HG03135 (cell line): ENCODE results near the gene PRKCQ.

Experiments
- ATAC-seq: cut with Tn5 transposase; IDR thresholded peaks from one replicate; pipeline ENCODE4 v1.9.1; 2021; ENCODE audit warnings: mild to moderate bottlenecking, moderate library complexity; ENCODE audit not compliant: unreplicated experiment

Gene PRKCQ

GRCh38 chr10:6570893-6571292 lies 9.2 kb downstream of the PRKCQ start:
- ATAC-seq: no peak

GRCh38 chr10:6569259-6569658 lies 10.8 kb downstream of the PRKCQ start:
- no peak for ATAC-seq

- ATAC-seq: no peak
These were observed 12.2 kb downstream of the PRKCQ start for GRCh38 chr10:6567884-6568283.

- ATAC-seq: no peak
These were observed 12.8 kb downstream of the PRKCQ start for GRCh38 chr10:6567203-6567703.

- ATAC-seq: no peak
These were observed 14.5 kb downstream of the PRKCQ start for GRCh38 chr10:6565588-6565987.

- ATAC-seq: no peak
These were observed 15.7 kb downstream of the PRKCQ start for GRCh38 chr10:6564367-6564766.

GRCh38 chr10:6563731-6564130 lies 16.3 kb downstream of the PRKCQ start:
- ATAC-seq: no peak

- no peak for ATAC-seq
These were observed 17.0 kb downstream of the PRKCQ start for GRCh38 chr10:6563075-6563474.

- ATAC-seq: no peak
These were observed 17.9 kb downstream of the PRKCQ start for GRCh38 chr10:6562221-6562620.

- no peak for ATAC-seq
These were observed 18.5 kb downstream of the PRKCQ start for GRCh38 chr10:6561552-6561951.

GRCh38 chr10:6558759-6559461 lies 21.2 kb downstream of the PRKCQ start:
- no peak for ATAC-seq

- no peak for ATAC-seq
These were observed 21.8 kb downstream of the PRKCQ start for GRCh38 chr10:6558272-6558671.

GRCh38 chr10:6553937-6554336 lies 26.1 kb downstream of the PRKCQ start:
- ATAC-seq: no peak

GRCh38 chr10:6543431-6544005 lies 36.6 kb downstream of the PRKCQ start:
- ATAC-seq: no peak

GRCh38 chr10:6542999-6543430 lies 37.1 kb downstream of the PRKCQ start:
- ATAC-seq: no peak

GRCh38 chr10:6539833-6540232 lies 40.2 kb downstream of the PRKCQ start:
- ATAC-seq: no peak

- ATAC-seq: no peak
These were observed 42.3 kb downstream of the PRKCQ start for GRCh38 chr10:6537770-6538169.

- ATAC-seq: no peak
These were observed 44.0 kb downstream of the PRKCQ start for GRCh38 chr10:6536102-6536501.

- no peak for ATAC-seq
These were observed 44.8 kb downstream of the PRKCQ start for GRCh38 chr10:6535156-6535764.

- ATAC-seq: no peak
These were observed 47.8 kb downstream of the PRKCQ start for GRCh38 chr10:6532321-6532720.

GRCh38 chr10:6530966-6531365 lies 49.1 kb downstream of the PRKCQ start:
- ATAC-seq: no peak

GRCh38 chr10:6530211-6530840 lies 49.8 kb downstream of the PRKCQ start:
- no peak for ATAC-seq
